ENCODE measurements around the gene MYPOP.

- no peak for TF ChIP-seq CTCF (tag by site-specific recombination; IDR thresholded peaks at IDR 0.05)
- no peak for TF ChIP-seq ZNF394 (tag by site-specific recombination; IDR thresholded peaks at IDR 0.05; ENCODE audit: borderline replicate concordance)
- TF ChIP-seq REPIN1 (tag by site-specific recombination; IDR thresholded peaks at IDR 0.05; ENCODE audit: low read depth): no peak
- TF ChIP-seq ZNF558 (tag by site-specific recombination; IDR thresholded peaks at IDR 0.05): no peak
- TF ChIP-seq REST (tag by site-specific recombination; IDR thresholded peaks at IDR 0.05): no peak
- TF ChIP-seq ZNF10 (tag by site-specific recombination; IDR thresholded peaks at IDR 0.05): no peak
- no peak for TF ChIP-seq ZBTB44 (tag by site-specific recombination; IDR thresholded peaks at IDR 0.05)
- no peak for TF ChIP-seq SCRT1 (tag by site-specific recombination; IDR thresholded peaks at IDR 0.05; ENCODE audit: borderline replicate concordance)
- no peak for TF ChIP-seq KLF16 (tag by site-specific recombination; IDR thresholded peaks at IDR 0.05)
Measured at GRCh38 chr19:45929247-45929646, 26.8 kb upstream of the MYPOP start.
